GM21526 (cell line): Measurements from ENCODE around the gene SLC13A3.

Experiments
- ATAC-seq: cut with Tn5 transposase; IDR thresholded peaks from one replicate; pipeline ENCODE4 v1.9.1; 2021; ENCODE audit warnings: moderate library complexity; ENCODE audit not compliant: unreplicated experiment, low FRiP score

Gene SLC13A3

DNA sequence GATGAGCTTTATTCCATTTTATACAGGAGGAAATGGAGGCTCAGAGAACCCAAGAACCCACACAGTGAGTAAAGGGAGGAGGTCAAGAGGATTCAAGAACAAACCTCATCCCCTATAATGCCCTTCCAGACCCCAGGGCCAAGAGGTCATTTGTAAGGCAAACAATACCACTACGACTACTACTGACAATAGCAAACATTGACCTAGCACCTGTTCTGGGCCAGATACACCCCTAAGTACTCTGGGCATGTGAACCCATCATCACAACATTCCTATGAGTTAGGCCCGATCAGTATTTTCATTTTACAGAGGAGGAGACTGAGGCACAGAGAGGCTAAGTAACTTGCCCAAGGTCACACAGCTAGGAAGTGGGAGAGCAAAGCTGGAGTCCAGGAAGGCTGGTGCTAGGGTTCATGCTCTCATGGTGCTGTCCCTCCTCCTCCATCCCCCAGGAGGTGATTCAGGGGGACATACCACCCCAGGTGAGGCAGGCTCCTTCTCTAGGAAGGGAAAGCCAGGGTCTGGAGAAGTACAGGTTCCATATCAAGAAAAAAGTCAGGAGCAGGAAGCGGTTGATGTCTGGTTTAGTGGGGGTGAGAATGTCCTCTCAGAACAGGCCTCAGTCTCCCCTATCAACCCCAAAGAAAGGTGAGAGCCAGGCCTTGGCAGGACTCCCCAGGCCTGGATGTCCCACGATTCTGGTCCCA is 13.7 kb downstream of the SLC13A3 start:
- no peak for ATAC-seq

DNA sequence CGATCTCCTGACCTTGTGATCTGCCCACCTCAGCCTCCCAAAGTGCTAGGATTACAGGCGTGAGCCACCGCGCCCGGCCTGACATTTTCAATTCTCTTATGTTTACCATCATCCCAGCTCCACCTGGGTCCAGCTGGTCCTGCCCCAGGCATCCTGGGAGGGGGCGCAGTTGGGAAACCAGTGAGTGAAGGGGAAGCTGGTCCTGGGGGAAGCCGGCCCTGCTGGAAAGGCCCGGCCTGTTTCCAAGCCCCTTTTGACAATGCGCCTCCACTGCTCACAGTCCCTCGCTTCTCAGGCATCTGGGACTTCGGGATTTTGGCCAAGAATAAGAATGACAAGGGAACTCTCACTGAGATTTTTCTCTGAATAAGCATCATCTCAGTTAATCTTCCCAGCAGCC is 14.2 kb downstream of the SLC13A3 start:
- ATAC-seq = no peak

DNA sequence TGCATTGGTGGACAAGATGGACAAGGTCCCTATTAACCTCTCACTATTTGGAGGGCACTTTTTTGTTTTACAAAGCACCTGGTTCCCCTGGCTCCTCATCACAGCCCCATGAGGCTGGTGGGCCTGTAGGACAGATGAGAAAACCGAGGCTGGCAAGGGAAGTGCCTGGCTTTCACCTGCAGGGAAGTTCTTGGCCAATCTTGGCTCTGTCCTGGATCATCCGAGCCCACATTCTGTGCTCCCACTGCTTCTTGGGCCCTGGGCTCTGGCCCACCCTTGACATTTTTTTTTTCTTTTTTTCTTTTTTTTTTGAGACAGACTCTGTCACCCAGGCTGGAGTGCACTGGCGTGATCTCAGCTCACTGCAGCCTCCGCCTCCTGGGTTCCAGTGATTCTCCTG is 14.7 kb downstream of the SLC13A3 start:
- no peak for ATAC-seq

DNA sequence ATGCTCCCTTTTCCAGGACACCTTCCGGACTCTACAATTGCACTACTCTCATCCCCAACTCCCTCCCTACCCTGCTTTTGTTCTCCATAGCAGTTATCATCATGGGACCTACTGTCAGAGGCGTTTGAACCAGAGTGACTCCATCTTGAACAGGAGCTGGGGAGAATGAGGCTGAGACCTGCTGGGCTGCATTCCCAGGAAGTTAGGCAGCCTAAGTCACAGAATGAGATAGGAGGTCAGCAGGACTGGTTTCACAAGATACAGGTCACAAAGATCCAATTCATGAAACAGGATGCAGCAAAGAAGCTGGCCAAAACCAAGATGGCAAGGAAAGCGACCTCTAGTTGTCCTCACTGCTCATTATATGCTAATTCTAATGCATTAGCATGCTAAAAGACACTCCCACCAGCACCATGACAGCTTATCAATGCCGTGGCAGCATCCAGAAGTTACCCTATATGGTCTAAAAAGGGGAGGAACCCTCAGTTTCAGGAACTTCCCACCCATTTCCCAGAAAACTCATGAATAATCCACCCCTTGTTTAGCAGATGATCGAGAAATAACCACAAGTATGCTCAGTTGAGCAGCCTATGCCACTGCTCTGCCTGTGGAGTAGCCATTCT is 15.6 kb downstream of the SLC13A3 start:
- no peak for ATAC-seq

DNA sequence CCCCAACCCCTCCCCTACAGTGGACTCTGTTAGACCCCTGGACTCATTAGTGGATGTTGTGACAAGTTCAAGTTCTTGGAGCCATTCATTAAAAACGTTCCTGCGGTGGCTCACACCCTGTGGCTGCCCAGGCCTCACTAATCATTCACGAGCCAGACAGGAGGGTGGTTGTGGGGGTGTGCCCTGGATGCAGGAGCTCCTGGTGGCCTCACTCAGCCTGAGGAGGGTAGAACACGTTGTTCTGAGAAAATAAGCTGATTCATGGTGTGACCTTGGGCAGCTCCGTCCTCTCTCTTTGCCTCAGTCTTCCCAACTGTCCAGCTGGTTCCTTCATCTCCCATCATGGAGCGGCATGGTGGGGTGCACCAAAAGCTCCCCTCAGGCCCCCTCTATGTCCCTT is 16.7 kb downstream of the SLC13A3 start:
- ATAC-seq = no peak

DNA sequence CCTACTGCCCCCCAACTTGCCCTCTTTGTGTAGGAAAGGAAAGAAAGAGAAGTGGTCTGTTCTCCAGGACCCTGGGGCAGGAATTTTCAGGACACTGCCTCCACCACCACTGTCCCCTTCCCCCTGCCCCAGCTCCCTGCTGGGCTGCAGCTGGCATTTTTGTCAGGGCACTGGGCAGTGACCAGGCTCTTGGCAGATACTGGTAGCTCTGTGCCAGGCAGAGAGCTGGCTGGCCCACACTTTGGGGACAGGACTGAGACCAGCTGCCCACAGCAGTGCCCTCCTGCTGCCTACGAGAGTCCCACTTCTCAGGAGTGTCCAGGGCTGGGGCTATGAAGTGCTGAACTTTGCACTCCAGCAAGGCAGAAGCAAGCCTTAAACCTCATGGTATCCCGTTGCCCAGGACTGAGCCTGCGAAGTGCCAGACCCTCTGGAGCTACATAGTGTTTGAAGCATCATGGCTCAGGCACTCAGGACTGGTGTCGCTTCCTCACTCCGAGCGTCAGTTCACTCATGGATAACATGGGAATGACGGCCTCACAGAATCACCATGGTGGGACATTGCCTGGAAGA is 19.3 kb downstream of the SLC13A3 start:
- ATAC-seq = no peak

DNA sequence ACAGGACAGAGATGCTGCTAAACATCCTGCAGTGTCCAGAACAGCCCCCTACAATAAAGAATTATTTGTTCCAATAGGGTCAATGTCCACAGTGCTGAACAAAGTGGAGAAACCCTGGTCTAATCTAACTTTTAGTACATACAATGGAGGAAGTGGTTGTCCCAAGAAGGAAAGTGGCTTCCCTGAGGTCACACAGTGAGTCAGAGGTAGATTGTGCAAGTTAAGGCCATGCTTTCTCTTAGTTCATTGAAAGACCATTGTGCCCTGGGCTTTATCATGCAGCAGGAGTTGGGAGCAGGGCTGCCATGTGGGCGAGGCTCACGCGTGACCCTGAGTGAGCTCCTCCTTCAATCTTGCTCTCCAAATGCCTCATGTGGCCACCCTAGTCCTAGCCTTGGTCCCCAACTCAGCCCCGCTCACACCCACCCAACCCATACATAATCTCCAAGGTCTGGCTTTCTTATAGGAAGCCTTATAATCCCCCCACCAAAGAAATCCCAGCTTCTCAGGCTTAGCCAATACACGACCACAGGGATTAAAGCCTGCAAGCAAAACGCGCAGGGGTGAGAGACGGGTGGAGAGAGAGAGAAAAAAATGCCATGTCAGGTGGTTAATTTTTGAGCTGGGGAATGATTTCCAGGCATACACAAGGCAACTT is 19.9 kb downstream of the SLC13A3 start:
- ATAC-seq = no peak

DNA sequence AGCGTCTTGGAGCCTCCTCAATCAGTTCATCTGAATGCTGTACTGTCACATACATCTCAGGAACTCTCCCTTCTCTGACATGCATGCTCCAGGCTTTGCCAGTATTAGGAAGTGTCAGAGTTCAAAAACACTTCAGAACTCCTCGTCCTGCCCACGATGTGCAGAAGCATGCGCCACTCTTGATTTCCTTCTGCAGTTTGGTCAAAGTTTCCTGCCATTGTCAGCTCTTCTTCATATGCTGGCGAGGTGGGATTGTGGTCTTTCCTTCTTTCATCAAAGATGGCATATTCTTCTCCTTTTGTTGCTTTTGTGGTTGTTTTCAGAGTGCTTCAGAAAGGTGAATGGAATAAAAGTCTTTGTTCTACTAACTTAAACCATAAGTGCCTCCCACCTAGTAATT is 21.0 kb downstream of the SLC13A3 start:
- no peak for ATAC-seq

DNA sequence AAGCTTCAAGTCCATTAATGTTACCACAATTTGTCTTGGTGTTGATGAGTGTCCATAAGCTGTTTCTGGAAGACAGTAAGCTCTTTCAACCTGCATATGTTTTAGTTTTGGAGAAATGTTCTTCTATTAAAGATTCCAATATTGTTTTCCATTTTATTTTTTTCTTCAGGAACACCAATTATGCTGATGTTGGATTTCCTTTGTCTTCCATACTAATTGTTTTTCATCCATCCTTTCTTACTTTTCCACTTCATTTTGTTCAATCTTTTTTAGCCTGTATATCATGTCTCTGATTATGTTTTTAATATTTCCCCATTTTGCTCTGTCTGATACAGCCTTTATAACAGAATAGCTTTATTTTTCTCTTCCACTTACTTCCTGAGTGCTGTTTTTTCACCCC is 21.9 kb downstream of the SLC13A3 start:
- ATAC-seq = no peak

DNA sequence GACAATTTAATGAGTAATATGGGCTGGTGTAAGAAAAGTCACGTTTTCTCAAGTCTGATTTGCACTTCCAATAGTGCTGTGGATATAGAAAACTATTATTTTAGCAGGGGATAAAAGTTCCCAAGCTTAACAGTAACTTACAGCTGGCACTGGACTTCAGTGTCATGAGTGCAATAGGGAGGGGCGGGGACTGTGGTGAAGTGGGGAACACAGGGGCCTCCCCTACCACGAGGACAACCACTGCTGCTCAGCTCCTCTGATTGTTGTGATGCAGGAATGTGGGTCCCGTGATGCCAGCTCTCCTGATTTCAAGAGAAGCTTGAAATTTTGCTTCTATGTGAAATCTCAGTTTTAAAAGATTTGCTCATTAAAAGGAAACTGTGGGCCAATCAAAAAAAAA is 24.0 kb downstream of the SLC13A3 start:
- ATAC-seq = no peak

DNA sequence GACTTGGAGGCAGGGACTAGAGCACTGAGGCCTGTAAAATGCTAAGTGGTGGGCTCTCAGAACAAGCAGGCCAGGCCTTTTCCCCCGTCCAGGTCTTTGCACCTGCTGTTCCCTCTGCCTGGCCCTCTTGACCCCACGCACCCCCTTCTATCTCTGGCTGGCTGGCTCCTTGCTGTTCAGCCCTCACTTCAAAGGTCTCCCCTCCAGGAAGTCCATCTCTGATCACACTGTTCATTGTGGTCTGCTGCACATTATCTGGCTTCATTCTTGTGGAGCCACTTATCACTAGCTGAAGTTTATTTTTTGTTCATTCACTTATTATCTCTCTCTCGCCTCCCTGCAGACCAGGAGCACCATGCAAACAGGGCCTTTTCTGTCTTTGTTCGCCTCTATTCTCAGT is 24.5 kb downstream of the SLC13A3 start:
- no peak for ATAC-seq

DNA sequence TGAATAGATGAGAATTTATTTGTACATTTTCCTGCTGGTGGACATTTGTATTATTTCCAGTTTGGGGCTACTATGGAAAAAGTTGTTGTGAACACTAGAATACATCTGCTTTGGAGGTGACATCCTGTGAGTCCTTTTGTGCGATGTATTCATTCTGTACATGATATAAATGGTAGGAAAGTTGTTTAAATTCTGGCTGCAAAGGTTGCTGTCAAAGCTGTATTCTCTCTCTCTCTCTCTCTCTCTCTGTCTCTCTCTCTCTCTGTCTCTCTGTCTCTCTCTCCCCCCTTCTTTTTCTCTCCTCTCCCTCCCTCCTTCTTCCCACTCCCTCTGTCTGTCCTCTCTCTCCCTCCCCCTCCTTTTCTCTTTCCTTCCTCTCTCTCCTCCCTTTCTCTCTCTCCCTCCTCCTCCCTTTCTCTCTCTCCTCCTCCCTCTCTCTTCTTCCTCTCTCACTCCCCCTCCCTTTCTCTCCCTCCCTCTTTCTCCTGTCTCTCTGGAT is 25.3 kb downstream of the SLC13A3 start:
- no peak for ATAC-seq

DNA sequence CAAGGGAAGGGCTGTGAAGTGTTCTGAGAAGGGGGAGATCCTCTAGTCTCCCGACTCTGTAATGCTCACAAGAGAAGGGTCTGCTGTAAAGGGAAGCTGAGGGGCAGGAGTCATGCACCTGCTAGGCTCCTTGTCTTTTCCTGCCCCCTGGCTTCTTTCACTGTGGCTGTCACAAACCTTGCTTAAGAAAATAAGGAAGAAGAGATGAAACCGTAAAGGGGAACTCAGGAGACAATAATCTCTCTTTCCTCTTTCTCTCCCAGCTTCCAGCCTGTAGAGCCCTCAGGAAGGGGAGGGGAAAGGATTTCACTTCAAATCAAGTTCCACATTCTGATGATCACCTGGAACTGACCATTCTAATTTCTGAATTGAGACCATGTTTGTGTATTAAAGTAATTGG is 26.3 kb downstream of the SLC13A3 start:
- no peak for ATAC-seq

DNA sequence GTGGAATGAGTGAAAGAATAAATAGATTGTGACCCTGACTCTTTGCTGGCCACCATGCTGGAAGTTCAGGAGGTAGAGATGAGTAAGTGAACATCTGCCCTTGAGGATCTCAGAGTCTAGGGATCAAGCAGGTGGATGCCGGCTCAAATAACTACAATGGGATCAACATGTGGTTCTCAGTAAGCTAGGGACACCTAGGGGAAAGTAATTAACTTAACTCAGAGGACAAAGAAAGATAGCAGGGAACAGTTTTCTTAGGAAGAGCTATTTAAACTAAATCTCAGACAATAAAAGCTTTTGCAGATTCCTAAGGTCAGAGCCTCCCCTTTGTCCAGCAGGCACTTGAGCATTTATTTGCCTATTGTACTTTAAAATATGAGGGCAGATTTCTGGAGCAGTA is 29.1 kb downstream of the SLC13A3 start:
- no peak for ATAC-seq

DNA sequence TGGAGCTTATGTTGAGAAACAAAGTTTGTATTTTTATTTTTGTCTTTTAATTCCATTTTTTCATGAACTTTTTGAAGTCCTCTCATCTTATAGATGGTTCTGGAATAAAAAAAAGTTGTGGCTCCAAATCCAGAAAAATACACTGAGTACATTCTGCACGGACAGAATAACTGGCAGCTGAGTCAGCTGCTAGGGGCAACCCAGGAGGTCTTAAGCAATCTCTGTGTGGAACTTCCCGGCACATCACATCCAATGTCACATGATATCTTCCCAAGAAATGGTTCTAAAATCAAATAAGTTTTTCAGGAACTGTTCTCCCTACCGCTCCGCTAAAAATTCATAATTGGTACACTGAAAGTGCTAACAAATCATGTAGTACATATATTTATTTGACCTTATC is 29.8 kb downstream of the SLC13A3 start:
- no peak for ATAC-seq

DNA sequence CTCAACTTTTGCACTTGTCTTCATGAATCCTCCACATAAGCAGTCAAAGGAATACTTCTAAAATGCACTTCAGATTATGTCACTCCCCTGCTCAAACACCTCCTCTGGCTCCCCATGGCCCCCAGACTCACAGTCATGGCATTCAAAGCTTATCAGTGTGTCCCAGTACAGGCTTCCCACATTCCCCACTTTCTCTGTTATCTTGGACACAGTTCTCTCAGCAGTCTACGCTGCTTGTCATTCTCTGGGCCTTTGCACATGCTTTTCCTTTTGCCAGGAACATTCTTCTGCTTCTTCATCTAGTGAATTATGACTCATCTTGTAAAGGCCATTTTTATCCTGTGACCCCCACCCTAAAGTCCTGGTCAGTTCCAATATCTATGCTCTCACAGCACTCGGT is 31.8 kb downstream of the SLC13A3 start:
- ATAC-seq = no peak

DNA sequence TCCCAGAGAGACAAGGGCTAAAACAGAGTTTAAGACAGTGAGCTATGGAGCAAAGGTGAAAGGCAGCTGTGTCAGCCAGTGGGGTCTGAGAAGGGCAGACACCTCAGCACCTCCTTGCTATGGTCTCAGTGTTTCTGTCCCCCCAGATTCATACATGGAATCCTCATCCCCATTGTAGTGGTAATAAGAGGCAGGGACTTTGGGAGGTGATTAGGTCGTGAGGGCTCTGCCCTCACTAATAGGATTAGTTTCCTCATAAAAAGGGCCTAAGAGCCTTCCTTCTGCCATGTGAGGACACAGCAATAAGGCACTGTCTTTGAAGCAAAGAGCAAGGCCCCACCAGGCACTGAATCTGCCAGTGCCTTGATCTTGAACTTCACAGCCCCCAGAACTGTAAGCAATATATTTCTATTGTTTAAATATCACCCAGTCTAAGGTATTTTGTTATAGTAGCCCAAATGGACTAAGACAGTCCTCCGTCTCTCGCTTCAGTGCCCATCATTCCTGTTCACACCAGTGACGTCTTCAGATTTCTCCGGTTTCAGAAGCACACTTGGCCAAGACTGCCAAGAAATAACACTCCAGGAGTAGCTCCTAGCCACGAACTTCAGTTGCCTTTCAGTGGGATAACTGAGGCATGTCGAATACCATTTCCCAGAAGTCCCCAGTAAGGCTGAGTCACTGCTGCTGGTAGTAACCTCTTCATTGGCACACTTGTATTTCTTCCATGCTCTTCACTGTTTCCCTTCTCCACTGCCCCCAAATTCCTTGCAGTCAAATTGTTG is 32.8 kb downstream of the SLC13A3 start:
- no peak for ATAC-seq

DNA sequence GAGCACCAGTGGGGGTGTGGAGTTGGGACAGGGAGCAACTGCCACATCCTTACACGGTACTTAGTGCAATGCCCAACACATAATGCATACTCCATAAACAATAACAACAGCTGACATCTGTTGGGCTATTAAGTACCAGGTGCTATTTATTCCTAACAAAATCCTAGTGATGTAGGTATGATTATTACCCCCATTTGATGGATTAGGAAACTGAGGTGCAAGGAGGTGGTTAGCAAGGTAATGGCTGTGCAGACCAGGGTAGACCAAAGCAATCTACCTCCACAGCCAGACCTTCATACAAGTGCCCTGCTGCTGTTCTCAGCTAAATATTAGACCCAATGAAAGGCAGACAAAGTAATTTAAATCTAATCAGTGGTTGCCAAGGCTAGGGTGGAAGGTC is 36.8 kb downstream of the SLC13A3 start:
- ATAC-seq = no peak

DNA sequence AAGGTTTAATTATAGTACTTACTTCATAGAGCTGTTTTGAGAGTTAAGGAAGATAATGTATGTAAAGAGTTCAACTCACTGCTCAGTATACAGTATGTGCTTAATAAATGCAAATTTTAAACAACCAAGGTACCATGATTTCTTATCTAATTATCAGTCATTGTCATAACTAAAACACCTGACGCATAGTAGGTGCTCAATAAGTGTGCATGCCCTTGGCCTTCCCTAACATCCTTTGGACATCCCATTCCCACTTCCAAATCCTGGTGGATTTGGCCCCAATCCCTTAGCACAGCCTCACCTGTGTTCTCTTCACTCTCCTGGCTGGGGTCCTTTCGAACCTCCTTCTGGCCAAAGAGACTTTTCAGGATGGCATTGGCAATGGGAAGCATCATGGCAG is 41.1 kb downstream of the SLC13A3 start:
- no peak for ATAC-seq

DNA sequence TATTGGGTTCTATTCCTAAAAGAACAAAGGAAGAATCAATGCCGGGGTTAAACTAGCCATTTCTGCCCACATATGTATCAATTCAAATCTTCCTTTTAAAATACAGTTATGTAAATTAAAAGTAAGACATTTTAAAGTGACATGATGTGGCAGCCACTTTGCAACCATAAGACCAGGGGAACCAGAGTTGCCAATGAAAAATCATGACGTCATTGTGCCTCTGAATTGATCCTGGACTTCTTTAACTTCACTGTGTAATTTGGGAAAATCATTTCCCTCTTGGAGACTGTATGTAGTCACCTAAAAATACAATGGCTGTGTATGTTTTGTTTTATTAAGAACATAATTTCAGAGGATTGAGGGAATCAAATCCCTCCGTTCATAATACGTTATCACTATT is 42.2 kb downstream of the SLC13A3 start:
- ATAC-seq = no peak
